Measurements from ENCODE around the gene NME3. TPM values are rescaled to one million over a fixed set of nuclear protein-coding genes. Genes with fewer than 3 reads are reported as not detected.

NME3 gene
- total and polyA plus RNA-seq, 2 of the 4 experiments (the other 2 are of a cell fraction) = 12.7 to 41.2 TPM

GRCh38 chr16:1790611-1791255 lies 19.4 kb upstream of the NME3 start:
- in situ Hi-C loops (cut with MboI; ENCODE audit: low sequenced_read_pairs) (no loop called here), intact Hi-C loops (cut with micrococcal nuclease) (no loop called here), dilution Hi-C loops (cut with HindIII; ENCODE audit: low sequenced_read_pairs, unreplicated experiment) (no loop called here)
- WGBS, 2 experiments (ENCODE audit: extremely low coverage in 2 of 2, insufficient read length in 1 of 2) = 96% methylated on average over 29 of the region's 44 CpGs; no CpG with 5 or more reads in 1 of the 2 experiments
- Histone ChIP-seq H3K4me3 (ENCODE audit: insufficient read depth, low read depth, low read length) (no peak overlapping the region), H3K36me3 (ENCODE audit: control insufficient read depth, insufficient read depth, low read length) (peaks cover 33% of the 10 kb centered on the region), H2AFZ (replicated peaks; ENCODE audit: low read length, poor library complexity) (no peak overlapping the region), H3K79me1 (ENCODE audit: low read depth in 1 of 2, low read length in 2 of 2) (peaks cover 0 to 17% of the 10 kb centered on the region in 2 experiments; a peak in 2 of 4 replicates), H3K27me3 (ENCODE audit: control insufficient read depth, insufficient read depth, low read length) (no peaks in the 10 kb centered on the region), H3K56ac (ENCODE audit: extremely low read depth, insufficient read depth, low read length) (no peak overlapping the region), H3K27ac (ENCODE audit: insufficient read depth, low read length) (no peak overlapping the region), H2AK5ac (ENCODE audit: low read depth, low read length) (no peak overlapping the region), H2AK9ac (replicated peaks; ENCODE audit: low read depth, low read length, poor library complexity) (peak overlapping the region; percentile 55), H3K23ac (ENCODE audit: low read depth, low read length) (no peak overlapping the region), H3K4me1 (ENCODE audit: control insufficient read depth, insufficient read depth, low read length) (no peaks in the 10 kb centered on the region), H4K20me1 (ENCODE audit: insufficient read depth, low read length) (peaks cover 19% of the 10 kb centered on the region), H4K8ac (ENCODE audit: low read depth in 2 of 2, low read length in 2 of 2) (no peak overlapping the region), H2BK20ac (ENCODE audit: low read depth, low read length) (no peak overlapping the region), H2BK5ac (ENCODE audit: low read depth, low read length, poor library complexity, severe bottlenecking) (no peak overlapping the region), H3K4ac (ENCODE audit: low read depth, low read length) (no peak overlapping the region), H3K18ac (ENCODE audit: low read depth, low read length) (no peak overlapping the region), H3K14ac (replicated peaks; ENCODE audit: low read depth, low read length) (no peak overlapping the region), H3K9ac (ENCODE audit: low read depth, low read length) (no peak overlapping the region), H3K4me2 (ENCODE audit: low read depth, low read length) (no peak overlapping the region), H4K91ac (ENCODE audit: insufficient read depth, low read depth, low read length) (no peak overlapping the region), H2BK15ac (ENCODE audit: low read depth, low read length) (no peak overlapping the region), H3K9me1 (ENCODE audit: insufficient read depth, low read length) (0 out of 2 replicates have a peak, but pooled peaks cover 2% of the 10 kb centered on the region), H4K5ac (ENCODE audit: low read depth, low read length) (no peak overlapping the region), H3K9me3 (ENCODE audit: control insufficient read depth, insufficient read depth, low read length) (no peaks in the 10 kb centered on the region), H2BK120ac (ENCODE audit: low read depth, low read length) (no peak overlapping the region)
- TF ChIP-seq CHD1 (IDR thresholded peaks at IDR 0.05; ENCODE audit: low read depth, low read length) (no peak), BHLHE40 (IDR thresholded peaks at IDR 0.05; ENCODE audit: low read depth, low read length) (no peak), ELK1 (IDR thresholded peaks at IDR 0.05; ENCODE audit: borderline replicate concordance, low read depth, low read length) (no peak), RAD21 (IDR thresholded peaks at IDR 0.05; ENCODE audit: low read length) (no peak), MAFK (IDR thresholded peaks at IDR 0.05; ENCODE audit: low read depth, low read length) (no peak), NFE2L2 (IDR thresholded peaks at IDR 0.05; ENCODE audit: low read depth, low read length) (no peak), RFX5 (IDR thresholded peaks at IDR 0.05; ENCODE audit: low read depth, low read length) (no peak), POLR2A (IDR thresholded peaks at IDR 0.05; ENCODE audit: low read depth, low read length) (no peak), RCOR1 (IDR thresholded peaks at IDR 0.05; ENCODE audit: insufficient replicate concordance, low read length) (no peak)
- ChIA-PET CTCF (no interaction called here), POLR2A (ENCODE audit: unreplicated experiment) (no interaction called here)
- DNase-seq = no peak
- ATAC-seq (ENCODE audit: low read depth) = no peak
- no TSS peak for BruUV-seq (replicated peaks)
